ENCODE measurements around the gene TEX2.

The TEX2 gene

GRCh38 chr17:64134216-64134970 lies 128.7 kb downstream of the TEX2 start:
- Histone ChIP-seq H3K4me3 (replicated peaks; ENCODE audit: insufficient read depth, low read length) (no peak overlapping the region), H3K27me3 (ENCODE audit: insufficient read depth, poor library complexity, severe bottlenecking) (no peaks in the 10 kb centered on the region), H3K27ac (replicated peaks) (no peak overlapping the region)
- DNase-seq (ENCODE audit: low read depth in 1 of 2, low spot score in 1 of 2), result no peak
- no peak for TF ChIP-seq POLR2AphosphoS5 (IDR thresholded peaks at IDR 0.05; ENCODE audit: low read depth)
- no peak for TF ChIP-seq CTCF (IDR thresholded peaks at IDR 0.05; ENCODE audit: insufficient read depth, low read length)
- no peak for TF ChIP-seq REST (IDR thresholded peaks at IDR 0.05; ENCODE audit: insufficient replicate concordance, low read depth)
- TF ChIP-seq SPI1 (IDR thresholded peaks at IDR 0.05; ENCODE audit: borderline replicate concordance, low read depth), result no peak
- no peak for TF ChIP-seq GABPA (IDR thresholded peaks at IDR 0.05; ENCODE audit: low read depth)

GRCh38 chr17:64133546-64134215 lies 129.4 kb downstream of the TEX2 start:
- Histone ChIP-seq H3K4me3 (replicated peaks; ENCODE audit: insufficient read depth, low read length) (no peak overlapping the region), H3K27ac (replicated peaks) (no peak overlapping the region), H3K27me3 (ENCODE audit: insufficient read depth, poor library complexity, severe bottlenecking) (no peaks in the 10 kb centered on the region)
- TF ChIP-seq REST (IDR thresholded peaks at IDR 0.05; ENCODE audit: insufficient replicate concordance, low read depth) (no peak), CTCF (IDR thresholded peaks at IDR 0.05; ENCODE audit: insufficient read depth, low read length) (peak; percentile 25)
- DNase-seq (ENCODE audit: low read depth in 1 of 2, low spot score in 1 of 2), result peak in 1 of 2 experiments; percentile 57

- DNase-seq (ENCODE audit: low read depth in 1 of 2, low spot score in 1 of 2), result no peak
- Histone ChIP-seq H3K4me3 (replicated peaks; ENCODE audit: insufficient read depth, low read length) (no peak overlapping the region), H3K27me3 (ENCODE audit: insufficient read depth, poor library complexity, severe bottlenecking) (no peaks in the 10 kb centered on the region), H3K27ac (replicated peaks) (no peak overlapping the region)
- TF ChIP-seq POLR2AphosphoS5 (IDR thresholded peaks at IDR 0.05; ENCODE audit: low read depth) (no peak), CTCF (IDR thresholded peaks at IDR 0.05; ENCODE audit: insufficient read depth, low read length) (no peak), GABPA (IDR thresholded peaks at IDR 0.05; ENCODE audit: low read depth) (no peak), SPI1 (IDR thresholded peaks at IDR 0.05; ENCODE audit: borderline replicate concordance, low read depth) (no peak)
Measured at GRCh38 chr17:64131606-64132270, 131.3 kb downstream of the TEX2 start.

All from HL-60 (cell line).